Measurements from ENCODE around the gene CAMSAP1. TPM values are rescaled to one million over a fixed set of nuclear protein-coding genes. Genes with fewer than 3 reads are reported as not detected.
"Not testable (repeated sequence)": the region's sequence is repeated elsewhere in the genome, so short reads cannot be mapped to it uniquely, and the experiment has no call there.

CAMSAP1 gene
- total RNA-seq, 1 donor: 26.1 TPM

GRCh38 chr9:135920256-135920930 is 13.0 kb upstream of the CAMSAP1 start:
- Histone ChIP-seq H3K9me3 (ENCODE audit: low read depth, low read length) (no peaks in the 10 kb centered on the region), H3K27ac (ENCODE audit: low read depth, low read length) (no peak overlapping the region), H3K4me2 (ENCODE audit: insufficient read depth, low read length) (no peak overlapping the region), H3K36me3 (ENCODE audit: insufficient read depth, low read length) (peaks cover 6% of the 10 kb centered on the region), H3K79me2 (ENCODE audit: insufficient read depth, low read length) (no peaks in the 10 kb centered on the region), H2AFZ (ENCODE audit: low read length) (no peak overlapping the region), H4K20me1 (ENCODE audit: insufficient read depth, low read length) (no peaks in the 10 kb centered on the region), H3K4me1 (ENCODE audit: insufficient read depth, low read length) (no peaks in the 10 kb centered on the region), H3K27me3 (ENCODE audit: insufficient read depth, low read length) (no peaks in the 10 kb centered on the region), H3K4me3 (ENCODE audit: insufficient read depth, low read length) (no peak overlapping the region)
- TF ChIP-seq CTCF (IDR thresholded peaks at IDR 0.05; ENCODE audit: extremely low read depth, low read depth, low read length): no peak
- DNase-seq (ENCODE audit: insufficient read length, low spot score, missing footprints): no peak

DNA sequence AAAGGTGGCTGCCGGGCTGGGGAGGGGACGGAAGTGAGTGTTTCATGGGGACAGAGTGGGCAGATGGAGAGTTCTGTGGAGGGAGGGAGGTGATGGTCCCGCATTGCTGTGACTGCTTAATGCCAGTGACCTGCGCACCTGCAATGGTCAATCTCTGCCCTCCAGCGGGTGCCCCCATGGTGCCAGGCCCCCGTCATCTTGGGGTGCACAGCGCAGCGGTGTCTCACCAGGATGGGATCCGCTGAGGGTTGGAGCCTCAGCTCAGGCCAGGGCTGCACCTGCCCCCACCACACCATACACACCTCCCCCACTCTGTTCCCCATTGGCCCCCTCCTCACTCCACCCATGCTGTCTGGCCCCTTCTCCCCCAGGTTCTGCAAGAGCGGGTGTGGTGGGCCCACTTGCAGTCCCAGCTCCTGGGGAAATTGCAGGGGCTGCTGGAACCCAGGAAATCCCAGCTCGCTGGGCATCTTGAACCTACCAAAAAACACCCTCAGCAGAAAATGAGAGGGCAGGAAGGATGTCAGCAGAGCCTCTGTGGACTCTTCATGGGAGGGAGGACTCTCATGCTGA is 12.1 kb upstream of the CAMSAP1 start:
- TF ChIP-seq CTCF (IDR thresholded peaks at IDR 0.05; ENCODE audit: extremely low read depth, low read depth, low read length): no peak
- H3K4me1 ChIP-seq (ENCODE audit: insufficient read depth, low read length): no peaks in the 10 kb centered on the region
- H4K20me1 ChIP-seq (ENCODE audit: insufficient read depth, low read length): no peaks in the 10 kb centered on the region
- no peak overlapping the region for H2AFZ ChIP-seq (ENCODE audit: low read length)
- H3K36me3 ChIP-seq (ENCODE audit: insufficient read depth, low read length): peaks cover 14% of the 10 kb centered on the region
- no peak overlapping the region for H3K4me2 ChIP-seq (ENCODE audit: insufficient read depth, low read length)
- H3K27ac ChIP-seq (ENCODE audit: low read depth, low read length): no peak overlapping the region
- no peaks in the 10 kb centered on the region for H3K27me3 ChIP-seq (ENCODE audit: insufficient read depth, low read length)
- H3K4me3 ChIP-seq (ENCODE audit: insufficient read depth, low read length): no peak overlapping the region
- no peaks in the 10 kb centered on the region for H3K79me2 ChIP-seq (ENCODE audit: insufficient read depth, low read length)
- H3K9me3 ChIP-seq (ENCODE audit: low read depth, low read length): peaks cover 5% of the 10 kb centered on the region
- no peak for DNase-seq (ENCODE audit: insufficient read length, low spot score, missing footprints)

DNA sequence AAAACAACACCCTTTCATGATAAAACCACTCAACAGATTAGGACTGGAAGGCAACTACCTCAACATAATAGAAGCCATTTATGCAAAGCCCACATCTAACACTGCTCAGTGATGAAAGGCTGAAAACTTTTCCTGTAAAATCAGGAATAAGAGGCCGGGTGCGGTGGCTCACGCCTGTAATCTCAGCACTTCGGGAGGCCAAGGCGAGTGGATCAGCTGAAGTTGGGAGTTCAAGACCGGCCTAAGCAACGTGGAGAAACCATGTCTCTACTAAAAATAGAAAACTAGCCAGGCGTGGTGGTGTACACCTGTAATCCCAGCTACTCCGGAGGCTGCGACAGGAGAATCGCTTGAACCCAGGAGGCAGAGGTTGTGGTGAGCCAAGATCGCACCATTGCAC is 8.9 kb upstream of the CAMSAP1 start:
- not testable (repeated sequence) for H3K79me2 ChIP-seq (ENCODE audit: insufficient read depth, low read length)

GRCh38 chr9:135914921-135915320 is 7.6 kb upstream of the CAMSAP1 start:
- Histone ChIP-seq H3K4me2 (ENCODE audit: insufficient read depth, low read length) (no peak overlapping the region), H2AFZ (ENCODE audit: low read length) (no peak overlapping the region)

More for the DNA sequence above, 8.9 kb upstream of the CAMSAP1 start:
- not testable (repeated sequence) for H3K27ac ChIP-seq (ENCODE audit: low read depth, low read length); H3K4me3 ChIP-seq (ENCODE audit: insufficient read depth, low read length); H4K20me1 ChIP-seq (ENCODE audit: insufficient read depth, low read length); H3K4me2 ChIP-seq (ENCODE audit: insufficient read depth, low read length); H3K4me1 ChIP-seq (ENCODE audit: insufficient read depth, low read length); H3K27me3 ChIP-seq (ENCODE audit: insufficient read depth, low read length); H2AFZ ChIP-seq (ENCODE audit: low read length); DNase-seq (ENCODE audit: insufficient read length, low spot score, missing footprints); H3K9me3 ChIP-seq (ENCODE audit: low read depth, low read length)
- peaks cover 34% of the 10 kb centered on the region for H3K36me3 ChIP-seq (ENCODE audit: insufficient read depth, low read length)

DNA sequence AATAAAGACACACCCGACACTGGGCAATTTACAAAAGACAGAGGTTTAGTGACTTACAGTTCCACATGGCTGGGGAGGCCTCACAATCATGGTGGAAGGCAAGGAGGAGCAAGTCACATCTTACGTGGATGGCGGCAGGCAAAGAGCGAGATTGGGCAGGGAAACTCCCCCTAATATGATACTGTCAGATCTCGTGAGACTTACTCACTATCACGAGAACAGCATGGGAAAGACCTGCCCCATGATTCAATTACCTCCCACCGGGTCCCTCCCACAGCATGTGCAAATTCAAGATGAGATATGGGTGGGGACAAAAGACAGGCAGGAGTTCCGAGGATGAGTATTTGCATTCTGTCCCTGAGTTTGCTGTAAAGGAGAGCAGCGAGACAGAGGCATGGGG is 3.9 kb upstream of the CAMSAP1 start:
- H2AFZ ChIP-seq (ENCODE audit: low read length); H3K27me3 ChIP-seq (ENCODE audit: insufficient read depth, low read length); H4K20me1 ChIP-seq (ENCODE audit: insufficient read depth, low read length); H3K4me2 ChIP-seq (ENCODE audit: insufficient read depth, low read length); H3K9me3 ChIP-seq (ENCODE audit: low read depth, low read length); H3K27ac ChIP-seq (ENCODE audit: low read depth, low read length); H3K4me3 ChIP-seq (ENCODE audit: insufficient read depth, low read length): not testable (repeated sequence)
- Histone ChIP-seq H3K36me3 (ENCODE audit: insufficient read depth, low read length) (peaks cover 35% of the 10 kb centered on the region), H3K79me2 (ENCODE audit: insufficient read depth, low read length) (peaks cover 39% of the 10 kb centered on the region), H3K4me1 (ENCODE audit: insufficient read depth, low read length) (peaks cover 12% of the 10 kb centered on the region)
- peak; percentile 26 for DNase-seq (ENCODE audit: insufficient read length, low spot score, missing footprints)

More at GRCh38 chr9:135914921-135915320, 7.6 kb upstream of the CAMSAP1 start:
- H3K9me3 ChIP-seq (ENCODE audit: low read depth, low read length): peaks cover 5% of the 10 kb centered on the region
- no peak overlapping the region for H3K27ac ChIP-seq (ENCODE audit: low read depth, low read length)
- H3K27me3 ChIP-seq (ENCODE audit: insufficient read depth, low read length): no peaks in the 10 kb centered on the region
- peaks cover 8% of the 10 kb centered on the region for H4K20me1 ChIP-seq (ENCODE audit: insufficient read depth, low read length)
- no peak for DNase-seq (ENCODE audit: insufficient read length, low spot score, missing footprints)
- no peak for TF ChIP-seq CTCF (IDR thresholded peaks at IDR 0.05; ENCODE audit: extremely low read depth, low read depth, low read length)
- H3K4me3 ChIP-seq (ENCODE audit: insufficient read depth, low read length): peak overlapping the region; percentile 14
- H3K4me1 ChIP-seq (ENCODE audit: insufficient read depth, low read length): no peaks in the 10 kb centered on the region
- H3K36me3 ChIP-seq (ENCODE audit: insufficient read depth, low read length): peaks cover 35% of the 10 kb centered on the region
- peaks cover 18% of the 10 kb centered on the region for H3K79me2 ChIP-seq (ENCODE audit: insufficient read depth, low read length)

Measured in osteoblast (primary cell).